Neural cell (in vitro differentiated cells): Measurements from ENCODE around the gene MAP4K5.

Source experiments
- POLR2AphosphoS5 ChIP-seq: IDR thresholded peaks from 2 replicates; pipeline ENCODE4 v1.6.1; 2012
- RAD21 ChIP-seq: fragments of 450-650 bp; conservative IDR thresholded peaks from 2 replicates; pipeline ENCODE4 v1.6.1; 2014; ENCODE audit warnings: antibody characterized with exemption, mild to moderate bottlenecking, moderate library complexity

GRCh38 chr14:50479041-50479440, 53.3 kb downstream of the MAP4K5 start:
- no peak for TF ChIP-seq RAD21
- no peak for TF ChIP-seq POLR2AphosphoS5
